ENCODE data around the gene CPEB3.

- TF ChIP-seq, protein P1, sequence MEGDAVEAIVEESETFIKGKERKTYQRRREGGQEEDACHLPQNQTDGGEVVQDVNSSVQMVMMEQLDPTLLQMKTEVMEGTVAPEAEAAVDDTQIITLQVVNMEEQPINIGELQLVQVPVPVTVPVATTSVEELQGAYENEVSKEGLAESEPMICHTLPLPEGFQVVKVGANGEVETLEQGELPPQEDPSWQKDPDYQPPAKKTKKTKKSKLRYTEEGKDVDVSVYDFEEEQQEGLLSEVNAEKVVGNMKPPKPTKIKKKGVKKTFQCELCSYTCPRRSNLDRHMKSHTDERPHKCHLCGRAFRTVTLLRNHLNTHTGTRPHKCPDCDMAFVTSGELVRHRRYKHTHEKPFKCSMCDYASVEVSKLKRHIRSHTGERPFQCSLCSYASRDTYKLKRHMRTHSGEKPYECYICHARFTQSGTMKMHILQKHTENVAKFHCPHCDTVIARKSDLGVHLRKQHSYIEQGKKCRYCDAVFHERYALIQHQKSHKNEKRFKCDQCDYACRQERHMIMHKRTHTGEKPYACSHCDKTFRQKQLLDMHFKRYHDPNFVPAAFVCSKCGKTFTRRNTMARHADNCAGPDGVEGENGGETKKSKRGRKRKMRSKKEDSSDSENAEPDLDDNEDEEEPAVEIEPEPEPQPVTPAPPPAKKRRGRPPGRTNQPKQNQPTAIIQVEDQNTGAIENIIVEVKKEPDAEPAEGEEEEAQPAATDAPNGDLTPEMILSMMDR (conservative IDR thresholded peaks at IDR 0.05; ENCODE audit: low read depth, low read length), result no peak
- TF ChIP-seq EZH2 (IDR thresholded peaks at IDR 0.05; ENCODE audit: borderline replicate concordance, low read depth, low read length, poor library complexity, severe bottlenecking), result no peak
These were observed 47.8 kb downstream of the CPEB3 start for GRCh38 chr10:92242910-92243671.
